HG03520 (cell line): ENCODE measurements around the gene ENG.
"Not testable (repeated sequence)": the region's sequence is repeated elsewhere in the genome, so short reads cannot be mapped to it uniquely, and the experiment has no call there.

Experiments
- ATAC-seq: cut with Tn5 transposase; IDR thresholded peaks from one replicate; pipeline ENCODE4 v1.9.1; 2021; ENCODE audit warnings: mild to moderate bottlenecking, moderate library complexity; ENCODE audit not compliant: unreplicated experiment

The ENG gene

GRCh38 chr9:127878652-127879390, 24.4 kb upstream of the ENG start:
- no peak for ATAC-seq

GRCh38 chr9:127878001-127878651, 23.7 kb upstream of the ENG start:
- ATAC-seq = no peak

- no peak for ATAC-seq
Observed at GRCh38 chr9:127877566-127877998, 23.1 kb upstream of the ENG start, which contains the start of gene AK1. TSS of gene AK1 (minus strand) at chr9:127877675. CDS start at chr9:127874617, 3,058 bp downstream.

GRCh38 chr9:127876764-127877562, 22.5 kb upstream of the ENG start:
- no peak for ATAC-seq

GRCh38 chr9:127876026-127876763, 21.7 kb upstream of the ENG start:
- no peak for ATAC-seq

GRCh38 chr9:127875306-127875966, 21.0 kb upstream of the ENG start:
- no peak for ATAC-seq

- ATAC-seq = no peak
Observed at GRCh38 chr9:127874301-127875221, 20.1 kb upstream of the ENG start.

GRCh38 chr9:127873886-127874285, 19.4 kb upstream of the ENG start:
- no peak for ATAC-seq

- ATAC-seq = no peak
Observed at GRCh38 chr9:127873223-127873691, 18.8 kb upstream of the ENG start.

- ATAC-seq = no peak
Observed at GRCh38 chr9:127872369-127873222, 18.1 kb upstream of the ENG start.

- ATAC-seq = no peak
Observed at GRCh38 chr9:127871531-127871930, 17.1 kb upstream of the ENG start.

- no peak for ATAC-seq
Observed at GRCh38 chr9:127870887-127871286, 16.4 kb upstream of the ENG start.

GRCh38 chr9:127870153-127870491, 15.7 kb upstream of the ENG start:
- ATAC-seq = not testable (repeated sequence)

- no peak for ATAC-seq
Observed at GRCh38 chr9:127869310-127870152, 15.1 kb upstream of the ENG start.

GRCh38 chr9:127868278-127868902, 13.9 kb upstream of the ENG start:
- ATAC-seq = no peak

- no peak for ATAC-seq
Observed at GRCh38 chr9:127867356-127868277, 13.2 kb upstream of the ENG start.
